Kidney epithelial cell (primary cell): ENCODE data around the gene TMED1. TPM values are rescaled to one million over a fixed set of nuclear protein-coding genes. Genes with fewer than 3 reads are reported as not detected.

Source experiments
- DNase-seq: peaks from one replicate; pipeline ENCODE4 v3.0.0-alpha.2; 2010; ENCODE audit warnings: low read depth
- H3K27me3 ChIP-seq: 2 replicates; pipeline ENCODE4 v1.6.0; 2011; ENCODE audit warnings: low read length; ENCODE audit not compliant: control insufficient read depth, insufficient read depth
- H3K36me3 ChIP-seq: 2 replicates; pipeline ENCODE4 v1.5.1; 2011; ENCODE audit warnings: low read length; ENCODE audit not compliant: control insufficient read depth, insufficient read depth
- H3K4me3 ChIP-seq: 2 replicates; pipeline ENCODE4 v1.5.1; 2011; ENCODE audit warnings: low read depth, mild to moderate bottlenecking, control low read depth, low read length
- CTCF ChIP-seq: IDR thresholded peaks from 2 replicates; pipeline ENCODE4 v1.5.1; 2011; ENCODE audit warnings: mild to moderate bottlenecking, moderate library complexity, low read length, control low read depth, inconsistent platforms; ENCODE audit not compliant: insufficient read depth, poor library complexity, severe bottlenecking
- total RNA-seq: library from RNA; depleted of rRNA; stranded (reverse); fragments of >200 nt; gene quantifications from 2 replicates; pipeline ENCODE4 v1.2.3, GENCODE V29; 2015

TMED1 gene
- total RNA-seq, 1 donor from 2014 or later: 35.0 TPM

- TF ChIP-seq CTCF: no peak
- DNase-seq: no peak
- no peaks in the 10 kb centered on the region for H3K27me3 ChIP-seq
- H3K36me3 ChIP-seq: peaks cover 4% of the 10 kb centered on the region
- no peak overlapping the region for H3K4me3 ChIP-seq
Measured at GRCh38 chr19:10800488-10800887, 35.5 kb downstream of the TMED1 start.

GRCh38 chr19:10797541-10798256 is 38.3 kb downstream of the TMED1 start:
- DNase-seq: no peak
- TF ChIP-seq CTCF: no peak
- Histone ChIP-seq H3K27me3 (no peaks in the 10 kb centered on the region), H3K4me3 (no peak overlapping the region), H3K36me3 (peaks cover 3% of the 10 kb centered on the region)

GRCh38 chr19:10797078-10797477 is 38.9 kb downstream of the TMED1 start:
- Histone ChIP-seq H3K4me3 (no peak overlapping the region), H3K36me3 (peaks cover 1% of the 10 kb centered on the region), H3K27me3 (no peaks in the 10 kb centered on the region)
- no peak for DNase-seq
- TF ChIP-seq CTCF: no peak

- DNase-seq: no peak
- H3K4me3 ChIP-seq: no peak overlapping the region
- H3K27me3 ChIP-seq: no peaks in the 10 kb centered on the region
- TF ChIP-seq CTCF: no peak
- H3K36me3 ChIP-seq: peaks cover 1% of the 10 kb centered on the region
Measured at GRCh38 chr19:10796653-10797052, 39.4 kb downstream of the TMED1 start.

GRCh38 chr19:10789866-10790265 is 46.1 kb downstream of the TMED1 start:
- TF ChIP-seq CTCF: no peak
- H3K36me3 ChIP-seq: peaks cover 3% of the 10 kb centered on the region
- H3K27me3 ChIP-seq: no peaks in the 10 kb centered on the region
- no peak overlapping the region for H3K4me3 ChIP-seq
- no peak for DNase-seq

GRCh38 chr19:10788146-10788545 is 47.9 kb downstream of the TMED1 start:
- Histone ChIP-seq H3K36me3 (peaks cover 5% of the 10 kb centered on the region), H3K27me3 (no peaks in the 10 kb centered on the region), H3K4me3 (no peak overlapping the region)
- TF ChIP-seq CTCF: no peak
- no peak for DNase-seq
